Spleen (tissue), 11 donors: ENCODE results near the gene ANXA7. TPM values are rescaled to one million over a fixed set of nuclear protein-coding genes. Genes with fewer than 3 reads are reported as not detected.

Experiments used
- DNase-seq: peaks from one replicate; pipeline ENCODE4 v3.0.0-alpha.2; 2020
- H3K27ac ChIP-seq, 8 donors: fragments of 200-600 bp; sonication (generic) in 7 of 8; 1 replicate in 4 of 8; 2 replicates in 4 of 8; pipeline versions ENCODE4 v1.5.0 to v1.8.0; 2016 to 2021; ENCODE audit warnings: inconsistent platforms in 4 of 8, mild to moderate bottlenecking in 4 of 8, moderate library complexity in 1 of 8
- H3K27me3 ChIP-seq, 7 donors: fragments of 200-600 bp; sonication (generic) in 6 of 7; replicated peaks in 1 of 7; 1 replicate in 4 of 7; 2 replicates in 3 of 7; pipeline versions ENCODE4 v1.5.0 to v1.8.0; 2016 to 2021; ENCODE audit warnings: inconsistent platforms in 3 of 7, mild to moderate bottlenecking in 1 of 7
- H3K36me3 ChIP-seq, 6 donors: fragments of 200-600 bp; sonication (generic) in 5 of 6; 1 replicate in 4 of 6; 2 replicates in 2 of 6; pipeline versions ENCODE4 v1.5.0 to v1.8.0; 2016 to 2021; ENCODE audit warnings: inconsistent platforms in 2 of 6
- H3K4me1 ChIP-seq, 6 donors: fragments of 200-600 bp; sonication (generic) in 5 of 6; 1 replicate in 3 of 6; 2 replicates in 3 of 6; pipeline versions ENCODE4 v1.5.0 to v1.8.0; 2016 to 2021; ENCODE audit warnings: inconsistent platforms in 3 of 6
- H3K4me3 ChIP-seq, 8 donors: fragments of 200-600 bp; sonication (generic) in 7 of 8; 1 replicate in 4 of 8; 2 replicates in 4 of 8; pipeline versions ENCODE4 v1.5.0 to v1.8.0; 2016 to 2021; ENCODE audit warnings: inconsistent platforms in 4 of 8, mild to moderate bottlenecking in 4 of 8, moderate library complexity in 2 of 8
- H3K9me3 ChIP-seq, 8 donors: fragments of 200-600 bp; sonication (generic) in 7 of 8; 1 replicate in 4 of 8; 2 replicates in 4 of 8; pipeline versions ENCODE4 v1.5.0 to v1.8.0; 2016 to 2021; ENCODE audit warnings: inconsistent platforms in 4 of 8
- POLR2A ChIP-seq, 3 donors: fragments of 450-650 bp; IDR thresholded peaks; one replicate each; pipeline ENCODE4 v1.5.1; 2017; ENCODE audit warnings: antibody characterized with exemption in 3 of 3, mild to moderate bottlenecking in 1 of 3
- POLR2AphosphoS5 ChIP-seq, 3 donors: sonication (generic); formaldehyde crosslinking; IDR thresholded peaks; one replicate each; pipeline ENCODE4 v1.5.1; 2017; ENCODE audit warnings: antibody characterized with exemption in 3 of 3
- WGBS, 5 donors: extraction: QIAGEN DNeasy Blood & Tissue Kit in 3 of 5; methylation state at CpG; one replicate each; pipeline versions ENCODE4 v1.1.5 to v1.1.7; 2013 to 2018; 5-methylcytosine and 5-hydroxymethylcytosine counted together
- intact Hi-C: fragments of 100-400 bp; cut with DNase I; formaldehyde crosslinking; loops from one replicate; pipeline ENCODE4 v1.15.0; 2023; ENCODE audit warnings: low total_unique reads
- polyA plus RNA-seq, 3 donors: library from polyadenylated mRNA; stranded (reverse); fragments of 200-250 nt; gene quantifications; one replicate each; pipeline ENCODE4 v1.2.1, GENCODE V29; 2013
- total RNA-seq, 7 donors: library from RNA; depleted of rRNA in 3 of 7; stranded (reverse); fragments of >200 nt in 3 of 7; fragmentation: NEBNext Ultra II Directional in 4 of 7; extraction: Animal tissue kit (Norgen Biotek cat#: 25700) in 4 of 7; gene quantifications; one replicate each; pipeline versions ENCODE4 v1.1.0 to v1.2.1, GENCODE V29; 2016 to 2021
- TF ChIP-seq, protein P1 (sequence below), 11 experiments: fragments of 200-600 bp in 7 of 11; fragments of 450-650 bp in 4 of 11; sonication (generic) in 4 of 11; IDR thresholded peaks in 8 of 11; conservative IDR thresholded peaks in 3 of 11; 1 replicate in 7 of 11; 2 replicates in 4 of 11; pipeline versions ENCODE4 v1.4.0 to v1.8.0; 2016 to 2021; ENCODE audit warnings: antibody characterized with exemption in 11 of 11, inconsistent platforms in 4 of 11, mild to moderate bottlenecking in 1 of 11
- donor health status: healthy with polysubstance abuse.
- donor health status: DM: no; HTN: no; CAD: no; lungs with moderate emphysema.
- donor health status: DM: no; HTN: no; CAD: no.
- donor health status: Bipolar disorder and iron deficiency.
- donor health status: healthy.
- donor health status: DM: no; HTN: no; CAD: no.
- donor health status: DM: yes; HTN: yes; CAD: no.

The ANXA7 gene
- total and polyA plus RNA-seq, 10 donors = 40.1 to 118 (median 93.8) TPM

DNA sequence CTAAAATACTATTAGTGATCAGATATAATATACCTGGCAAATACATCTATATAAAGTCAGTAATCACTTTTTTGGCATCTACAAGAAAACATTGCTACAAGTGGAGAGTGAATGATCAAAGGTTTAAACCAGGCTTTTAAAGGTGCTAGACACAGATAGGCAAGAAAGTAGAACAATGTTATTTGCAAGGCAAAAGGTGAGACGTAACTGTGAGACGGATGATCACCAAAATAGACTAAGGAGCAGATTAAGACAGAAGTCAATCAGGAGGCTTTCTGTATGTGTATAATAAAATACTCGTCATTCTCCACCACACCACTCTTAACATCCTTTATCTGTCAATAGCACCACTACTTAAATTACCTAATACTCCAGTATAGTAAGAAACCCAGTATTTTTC is 8.3 kb downstream of the ANXA7 start:
- 80 to 89% (median 86%) methylated on average over 3 of the region's 3 CpGs for WGBS, 5 donors
- no peak overlapping the region for H3K27ac ChIP-seq
- intact Hi-C loops = no loop called here
- H3K4me3 ChIP-seq = no peak overlapping the region
- peaks cover 4 to 65% (median 27%) of the 10 kb centered on the region in 6 donors for H3K4me1 ChIP-seq
- H3K27me3 ChIP-seq = no peaks in the 10 kb centered on the region
- TF ChIP-seq POLR2AphosphoS5 (IDR thresholded peaks at IDR 0.05) = no peak
- TF ChIP-seq, protein P1, sequence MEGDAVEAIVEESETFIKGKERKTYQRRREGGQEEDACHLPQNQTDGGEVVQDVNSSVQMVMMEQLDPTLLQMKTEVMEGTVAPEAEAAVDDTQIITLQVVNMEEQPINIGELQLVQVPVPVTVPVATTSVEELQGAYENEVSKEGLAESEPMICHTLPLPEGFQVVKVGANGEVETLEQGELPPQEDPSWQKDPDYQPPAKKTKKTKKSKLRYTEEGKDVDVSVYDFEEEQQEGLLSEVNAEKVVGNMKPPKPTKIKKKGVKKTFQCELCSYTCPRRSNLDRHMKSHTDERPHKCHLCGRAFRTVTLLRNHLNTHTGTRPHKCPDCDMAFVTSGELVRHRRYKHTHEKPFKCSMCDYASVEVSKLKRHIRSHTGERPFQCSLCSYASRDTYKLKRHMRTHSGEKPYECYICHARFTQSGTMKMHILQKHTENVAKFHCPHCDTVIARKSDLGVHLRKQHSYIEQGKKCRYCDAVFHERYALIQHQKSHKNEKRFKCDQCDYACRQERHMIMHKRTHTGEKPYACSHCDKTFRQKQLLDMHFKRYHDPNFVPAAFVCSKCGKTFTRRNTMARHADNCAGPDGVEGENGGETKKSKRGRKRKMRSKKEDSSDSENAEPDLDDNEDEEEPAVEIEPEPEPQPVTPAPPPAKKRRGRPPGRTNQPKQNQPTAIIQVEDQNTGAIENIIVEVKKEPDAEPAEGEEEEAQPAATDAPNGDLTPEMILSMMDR (IDR thresholded peaks at IDR 0.05 in 8 of 11, conservative IDR thresholded peaks at IDR 0.05 in 3 of 11) = no peak
- TF ChIP-seq POLR2A (IDR thresholded peaks at IDR 0.05) = no peak
- no peak for DNase-seq
- H3K36me3 ChIP-seq = peaks cover 0 to 28% (median 0%) of the 10 kb centered on the region in 6 donors
- no peaks in the 10 kb centered on the region for H3K9me3 ChIP-seq

- Histone ChIP-seq H3K27ac (no peak overlapping the region), H3K4me1 (peaks cover 4 to 57% (median 21%) of the 10 kb centered on the region in 6 donors), H3K4me3 (no peak overlapping the region), H3K9me3 (no peaks in the 10 kb centered on the region), H3K27me3 (no peaks in the 10 kb centered on the region), H3K36me3 (peaks cover 0 to 34% (median 4%) of the 10 kb centered on the region in 6 donors)
- TF ChIP-seq, protein P1 (IDR thresholded peaks at IDR 0.05 in 8 of 11, conservative IDR thresholded peaks at IDR 0.05 in 3 of 11) = no peak
- TF ChIP-seq POLR2A (IDR thresholded peaks at IDR 0.05) (no peak), POLR2AphosphoS5 (IDR thresholded peaks at IDR 0.05) (no peak)
- DNase-seq = no peak
- WGBS, 5 donors = 95 to 97% (median 96%) methylated on average over 9 of the region's 9 CpGs
- intact Hi-C loops = no loop called here
Observed at GRCh38 chr10:73404690-73405089, 9.2 kb downstream of the ANXA7 start.

DNA sequence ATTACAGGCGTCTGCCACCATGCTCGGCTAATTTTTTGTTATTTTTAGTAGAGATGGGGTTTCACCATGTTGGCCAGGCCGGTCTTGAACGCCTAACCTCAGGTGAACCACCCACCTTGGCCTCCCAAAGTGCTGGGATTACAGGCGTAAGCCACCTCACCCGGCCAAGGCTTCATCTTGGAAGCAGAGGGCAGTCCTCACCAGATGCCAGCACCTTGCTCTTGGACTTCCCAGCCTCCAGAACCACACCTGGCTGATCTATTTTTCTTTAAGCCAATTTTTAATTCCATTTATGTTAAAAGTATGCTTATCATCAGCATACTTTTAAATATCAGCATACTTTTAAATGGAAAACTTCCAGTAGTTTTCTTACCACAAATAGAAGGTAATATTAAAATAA is 12.2 kb downstream of the ANXA7 start:
- H3K27me3 ChIP-seq = no peaks in the 10 kb centered on the region
- no peak overlapping the region for H3K4me3 ChIP-seq
- peaks cover 0 to 30% (median 5%) of the 10 kb centered on the region in 6 donors for H3K4me1 ChIP-seq
- peaks cover 0 to 49% (median 29%) of the 10 kb centered on the region in 6 donors for H3K36me3 ChIP-seq
- intact Hi-C loops = no loop called here
- 90 to 100% (median 98%) methylated on average over 6 of the region's 6 CpGs for WGBS, 5 donors
- H3K9me3 ChIP-seq = no peaks in the 10 kb centered on the region
- no peak for DNase-seq
- no peak for TF ChIP-seq POLR2A (IDR thresholded peaks at IDR 0.05)
- TF ChIP-seq POLR2AphosphoS5 (IDR thresholded peaks at IDR 0.05) = no peak
- TF ChIP-seq, protein P1 (IDR thresholded peaks at IDR 0.05 in 8 of 11, conservative IDR thresholded peaks at IDR 0.05 in 3 of 11) = no peak
- H3K27ac ChIP-seq = no peak overlapping the region

DNA sequence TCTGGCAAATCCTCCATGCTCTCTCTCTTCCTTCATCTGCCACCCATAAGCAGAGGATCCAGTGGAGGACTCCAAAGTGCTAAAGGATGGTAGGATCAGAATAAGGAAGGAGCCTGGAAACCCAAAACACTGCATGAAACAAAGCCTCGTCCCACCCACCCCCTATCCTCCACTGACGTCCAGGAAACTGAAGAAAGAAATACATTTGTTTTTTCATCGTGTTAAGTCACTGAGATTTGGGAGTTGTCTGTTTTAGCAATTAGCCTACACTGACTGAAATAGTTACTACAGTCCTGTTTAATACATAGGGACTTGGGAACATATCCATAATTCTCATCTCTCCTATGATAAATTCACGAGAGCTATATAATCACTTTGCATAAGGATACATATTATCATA is 14.8 kb downstream of the ANXA7 start:
- TF ChIP-seq POLR2AphosphoS5 (IDR thresholded peaks at IDR 0.05) (no peak), POLR2A (IDR thresholded peaks at IDR 0.05) (no peak)
- TF ChIP-seq, protein P1 (IDR thresholded peaks at IDR 0.05 in 8 of 11, conservative IDR thresholded peaks at IDR 0.05 in 3 of 11) = no peak
- WGBS, 5 donors = 77 to 85% (median 82%) methylated on average over 4 of the region's 4 CpGs
- Histone ChIP-seq H3K36me3 (peaks cover 3 to 68% (median 51%) of the 10 kb centered on the region in 6 donors), H3K4me1 (peaks cover 0 to 5% (median 0%) of the 10 kb centered on the region in 6 donors), H3K4me3 (no peak overlapping the region), H3K9me3 (no peaks in the 10 kb centered on the region), H3K27ac (no peak overlapping the region), H3K27me3 (no peaks in the 10 kb centered on the region)
- no peak for DNase-seq
- intact Hi-C loops = no loop called here
